Non-pigmented ciliary epithelial cell (primary cell): ENCODE measurements around the gene DMP1.
A peak's percentile ranks its signal among the peaks of the same experiment; 100 is the strongest.

Experiments used
- DNase-seq: peaks from one replicate; pipeline ENCODE4 v3.0.0-alpha.2; 2010; ENCODE audit warnings: low read depth

DMP1 gene

GRCh38 chr4:87649980-87650379 is at the start of gene DMP1:
Gene DMP1, plus strand, starts transcription at chr4:87650280. Its CDS starts 6,213 bp downstream, at chr4:87656493.
- DNase-seq = no peak

DNA sequence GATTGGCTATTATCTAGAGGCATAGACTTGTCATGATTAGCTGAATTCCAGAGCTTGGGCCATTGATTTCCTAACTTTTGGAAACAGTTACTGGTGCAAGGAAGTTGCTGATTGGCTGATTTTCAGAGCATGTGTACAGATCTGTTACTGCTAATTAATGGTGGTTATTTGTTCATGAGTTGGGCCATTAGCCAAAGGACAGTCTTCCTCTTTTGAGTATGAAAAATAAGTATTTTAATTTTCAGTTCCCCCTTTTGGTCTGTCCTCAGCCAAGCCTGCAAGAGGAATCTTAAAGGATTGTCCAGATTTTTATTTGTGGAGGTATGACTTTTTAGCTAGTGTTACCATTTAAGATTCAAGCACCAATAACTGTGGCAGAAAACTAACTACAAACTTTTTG is 48.7 kb upstream of the DMP1 start:
- DNase-seq = no peak

DNA sequence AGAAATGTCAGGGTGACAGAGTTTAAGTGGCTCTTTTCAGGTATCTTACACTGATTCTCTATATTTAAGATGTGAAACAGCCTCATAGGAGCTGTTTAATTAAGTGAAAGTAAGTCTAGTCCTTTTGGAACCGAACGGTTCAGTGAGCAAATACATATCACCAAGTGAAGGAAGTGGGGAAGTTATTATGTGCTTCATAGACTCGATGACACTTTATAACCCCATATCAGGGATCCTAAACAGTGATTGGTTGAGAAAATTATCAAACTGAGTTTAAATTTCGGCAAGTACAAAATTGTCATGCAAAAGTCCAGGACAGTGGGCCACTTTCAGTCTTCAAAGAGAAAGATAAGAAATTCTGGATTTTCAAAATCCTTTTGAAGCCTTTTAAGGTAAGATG is 41.9 kb upstream of the DMP1 start, which contains the start of gene DSPP:
Gene DSPP (plus strand): TSS at position 301 of the 400 bp plus-strand sequence. CDS start 2,380 bp downstream, outside the sequence.
- DNase-seq = no peak

GRCh38 chr4:87614292-87614890 is 35.7 kb upstream of the DMP1 start:
- no peak for DNase-seq

- no peak for DNase-seq
Measured at GRCh38 chr4:87616268-87616667, 33.8 kb upstream of the DMP1 start.

- no peak for DNase-seq
Measured at GRCh38 chr4:87620086-87620485, 30.0 kb upstream of the DMP1 start.

DNA sequence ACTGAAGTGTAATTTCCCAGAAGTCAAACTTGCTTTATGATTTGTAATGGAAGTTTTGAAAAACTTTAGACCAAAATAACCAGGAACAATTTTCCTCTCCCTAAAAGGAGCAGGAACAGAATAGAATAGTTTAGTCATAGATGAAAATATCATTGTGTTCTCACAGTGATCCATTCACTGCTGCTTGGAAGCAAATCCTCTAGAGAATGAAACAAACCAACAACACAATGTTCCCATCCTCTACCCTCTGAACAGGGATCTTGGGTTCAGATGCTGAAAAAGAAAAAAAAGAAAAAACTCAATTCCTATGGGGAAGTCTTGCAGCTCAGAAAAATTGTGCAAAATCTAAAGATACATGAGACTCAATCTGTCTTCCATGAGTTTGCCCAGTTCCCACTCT is 29.6 kb upstream of the DMP1 start:
- DNase-seq = no peak

- no peak for DNase-seq
Measured at GRCh38 chr4:87622303-87622702, 27.8 kb upstream of the DMP1 start.

DNA sequence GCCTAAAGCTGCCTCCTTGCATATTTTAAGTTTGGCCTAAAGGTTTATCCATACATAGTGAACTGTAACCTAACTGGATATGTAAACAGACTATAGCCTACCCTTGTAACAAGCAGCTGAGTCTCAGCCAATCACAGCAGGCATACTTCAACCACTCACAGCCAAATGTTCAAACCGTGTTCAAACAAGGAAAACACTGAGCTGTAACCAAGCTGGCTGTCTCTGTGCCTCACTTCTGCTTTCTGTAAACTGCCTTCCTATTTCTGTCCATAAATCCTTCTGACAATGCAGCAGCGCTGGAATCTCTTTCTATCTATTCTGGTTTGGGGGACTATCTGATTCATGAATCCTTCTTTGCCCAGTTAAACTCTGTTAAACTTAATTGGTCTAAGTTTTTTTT is 25.4 kb upstream of the DMP1 start:
- no peak for DNase-seq

GRCh38 chr4:87631668-87632067 is 18.4 kb upstream of the DMP1 start:
- no peak for DNase-seq

- peak; percentile 2 for DNase-seq
Measured at GRCh38 chr4:87632469-87632868, 17.6 kb upstream of the DMP1 start.

GRCh38 chr4:87633243-87633642 is 16.8 kb upstream of the DMP1 start:
- no peak for DNase-seq

- no peak for DNase-seq
Measured at GRCh38 chr4:87644286-87644685, 5.8 kb upstream of the DMP1 start.

- no peak for DNase-seq
Measured at GRCh38 chr4:87650938-87651337, 858 bp downstream of the DMP1 start.

- DNase-seq = no peak
Measured at GRCh38 chr4:87651941-87652340, 1.9 kb downstream of the DMP1 start.

DNA sequence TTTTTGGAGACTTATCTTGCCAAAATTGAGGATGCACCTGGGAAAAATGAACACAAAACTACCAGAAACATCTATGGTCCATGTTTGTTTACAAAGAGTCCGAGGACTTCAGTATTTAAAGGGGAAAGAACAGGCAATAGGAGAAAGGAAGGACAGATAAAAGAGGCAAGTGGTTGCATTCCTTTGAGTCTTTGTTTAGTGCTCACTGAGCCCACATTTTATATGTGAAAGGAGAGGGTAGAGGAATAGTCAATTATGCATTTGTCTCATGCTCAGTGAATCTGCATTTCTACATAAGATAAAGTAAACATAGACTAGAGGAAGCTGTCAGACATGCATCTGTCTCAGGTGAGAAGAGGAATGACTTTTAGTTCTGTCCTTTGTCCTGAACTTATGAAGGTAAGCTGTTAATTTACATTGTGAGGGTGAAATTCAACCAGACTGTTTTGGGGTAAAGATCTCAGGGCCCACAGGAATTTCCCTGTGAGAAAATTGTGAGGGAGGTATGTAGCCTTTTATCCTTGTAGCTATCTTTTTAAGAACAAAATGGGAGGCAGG is 4.5 kb downstream of the DMP1 start:
- DNase-seq = no peak

GRCh38 chr4:87657525-87657924 is 7.4 kb downstream of the DMP1 start:
- peak; percentile 41 for DNase-seq

GRCh38 chr4:87659247-87659931 is 9.3 kb downstream of the DMP1 start:
- DNase-seq = no peak

- no peak for DNase-seq
Measured at GRCh38 chr4:87662871-87663270, 12.8 kb downstream of the DMP1 start.

- no peak for DNase-seq
Measured at GRCh38 chr4:87669373-87669772, 19.3 kb downstream of the DMP1 start.

- DNase-seq = no peak
Measured at GRCh38 chr4:87677731-87678130, 27.7 kb downstream of the DMP1 start.

DNA sequence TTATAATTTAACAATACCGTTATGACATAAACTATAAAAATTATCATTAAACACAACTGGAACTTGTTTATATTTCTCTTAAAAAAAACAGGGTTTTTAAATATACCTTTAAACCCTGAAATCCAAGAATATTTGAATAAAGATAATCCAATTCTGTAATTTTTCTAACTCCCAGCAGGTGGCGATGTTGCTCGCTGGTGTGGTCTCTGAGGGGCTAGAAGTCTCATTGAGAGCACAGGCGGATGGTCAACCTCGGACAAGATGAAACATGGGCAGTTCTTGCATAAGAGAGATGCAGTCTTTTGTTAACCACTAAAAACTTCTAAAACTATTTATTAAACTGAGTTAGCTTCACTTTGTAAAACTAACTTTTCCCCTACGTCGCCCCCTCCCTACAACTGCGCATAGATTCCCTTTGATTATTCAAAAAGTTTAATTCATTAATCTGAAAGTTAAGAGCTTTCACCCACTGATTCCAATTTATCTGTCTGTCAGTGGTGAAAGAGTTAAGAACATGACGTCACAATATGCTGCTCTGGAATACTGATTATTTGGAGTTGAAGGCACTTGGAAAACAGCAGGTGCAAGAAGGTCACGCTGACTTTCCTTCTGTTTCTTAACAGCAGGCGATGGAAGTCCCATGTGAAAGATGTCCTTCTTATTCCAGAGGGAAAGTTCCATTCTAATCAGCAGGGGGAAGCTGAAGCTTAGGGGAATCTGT is 29.5 kb downstream of the DMP1 start:
- DNase-seq = peak; percentile 36

GRCh38 chr4:87680271-87680670 is 30.2 kb downstream of the DMP1 start:
- DNase-seq = no peak
